Neural cell (in vitro differentiated cells): Measurements from ENCODE around the gene KBTBD12. TPM values are rescaled to one million over a fixed set of nuclear protein-coding genes. Genes with fewer than 3 reads are reported as not detected.

Experiments used
- H2AFZ ChIP-seq: fragments of 200-600, 300-800 bp; sonication (generic), shearing (Covaris generic); 2 replicates; pipeline ENCODE4 v1.6.0; 2014; ENCODE audit warnings: low read depth, mild to moderate bottlenecking, antibody characterized with exemption, low read length, moderate library complexity
- H3F3A ChIP-seq: fragments of 200-600 bp; shearing (Covaris generic); 2 replicates; pipeline ENCODE4 v1.6.1; 2016; ENCODE audit warnings: mild to moderate bottlenecking, moderate library complexity, mixed read lengths, antibody characterized with exemption, low read length; ENCODE audit not compliant: insufficient read depth, poor library complexity, severe bottlenecking
- H3K27ac ChIP-seq: fragments of 200-600, 300-800 bp; sonication (generic), shearing (Covaris generic); 2 replicates; pipeline ENCODE4 v1.5.1; 2014; ENCODE audit warnings: mild to moderate bottlenecking, low read length, moderate library complexity
- H3K27me3 ChIP-seq: fragments of 300-800, 200-600 bp; sonication (generic), shearing (Covaris generic); 2 replicates; pipeline ENCODE4 v1.6.0; 2014; ENCODE audit warnings: mild to moderate bottlenecking, low read depth, low read length, moderate library complexity; ENCODE audit not compliant: insufficient read depth
- H3K36me3 ChIP-seq: fragments of 300-800, 200-600 bp; sonication (generic), shearing (Covaris generic); 2 replicates; pipeline ENCODE4 v1.5.1; 2014; ENCODE audit warnings: mild to moderate bottlenecking, antibody characterized with exemption, low read length, moderate library complexity; ENCODE audit not compliant: insufficient read depth
- H3K4me2 ChIP-seq: fragments of 300-800, 200-600 bp; sonication (generic), shearing (Covaris generic); 2 replicates; pipeline ENCODE4 v1.6.0; 2014; ENCODE audit warnings: mild to moderate bottlenecking, low read length
- H3K4me3 ChIP-seq: fragments of 300-800, 200-600 bp; sonication (generic), shearing (Covaris generic); 2 replicates; pipeline ENCODE4 v1.5.1; 2014; ENCODE audit warnings: mild to moderate bottlenecking, low read length, moderate library complexity
- H3K79me2 ChIP-seq: fragments of 200-600 bp; shearing (Covaris generic); replicated peaks from 2 replicates; pipeline ENCODE4 v1.6.0; 2014; ENCODE audit warnings: mild to moderate bottlenecking, low read length, moderate library complexity; ENCODE audit not compliant: insufficient read depth
- H3K9ac ChIP-seq: fragments of 300-800, 200-600 bp; sonication (generic), shearing (Covaris generic); 2 replicates; pipeline ENCODE4 v1.6.1; 2016; ENCODE audit warnings: mild to moderate bottlenecking, low read length, mixed read lengths
- H3K9me2 ChIP-seq: fragments of 200-600 bp; shearing (Covaris generic); 2 replicates; pipeline ENCODE4 v1.6.1; 2016; ENCODE audit warnings: mild to moderate bottlenecking, low read length, mixed read lengths; ENCODE audit not compliant: insufficient read depth
- H3K9me3 ChIP-seq: fragments of 200-600, 300-800 bp; sonication (generic), shearing (Covaris generic); 2 replicates; pipeline ENCODE4 v1.6.1; 2016; ENCODE audit warnings: mild to moderate bottlenecking, mixed run types, low read length, moderate library complexity, mixed read lengths
- H4K20me1 ChIP-seq: fragments of 200-600 bp; shearing (Covaris generic); 2 replicates; pipeline ENCODE4 v1.6.1; 2016; ENCODE audit warnings: mild to moderate bottlenecking, mixed run types; ENCODE audit not compliant: insufficient read depth
- CTCF ChIP-seq: fragments of 450-650 bp; IDR thresholded peaks from 2 replicates; pipeline ENCODE4 v1.5.1; 2014; ENCODE audit warnings: antibody characterized with exemption, mild to moderate bottlenecking, moderate library complexity; ENCODE audit not compliant: poor library complexity, severe bottlenecking
- EP300 ChIP-seq: fragments of 450-650 bp; conservative IDR thresholded peaks from 2 replicates; pipeline ENCODE4 v1.6.1; 2014; ENCODE audit warnings: antibody characterized with exemption, mild to moderate bottlenecking, moderate library complexity; ENCODE audit not compliant: poor library complexity, severe bottlenecking
- EZH2 ChIP-seq: fragments of 200-600, 300-800 bp; shearing (Covaris generic), sonication (generic); IDR thresholded peaks from 2 replicates; pipeline ENCODE4 v1.6.1; 2014; ENCODE audit warnings: antibody characterized with exemption, low read length, borderline replicate concordance, mild to moderate bottlenecking; ENCODE audit not compliant: insufficient read depth, poor library complexity, severe bottlenecking
- MXI1 ChIP-seq: fragments of 450-650 bp; conservative IDR thresholded peaks from 2 replicates; pipeline ENCODE4 v1.6.1; 2014; ENCODE audit warnings: antibody characterized with exemption, mild to moderate bottlenecking; ENCODE audit not compliant: poor library complexity, severe bottlenecking
- POLR2AphosphoS5 ChIP-seq: IDR thresholded peaks from 2 replicates; pipeline ENCODE4 v1.6.1; 2012
- RAD21 ChIP-seq: fragments of 450-650 bp; conservative IDR thresholded peaks from 2 replicates; pipeline ENCODE4 v1.6.1; 2014; ENCODE audit warnings: antibody characterized with exemption, mild to moderate bottlenecking, moderate library complexity
- REST ChIP-seq: IDR thresholded peaks from 2 replicates; pipeline ENCODE4 v1.6.1; 2012; ENCODE audit warnings: borderline replicate concordance
- SMC3 ChIP-seq: fragments of 450-650 bp; conservative IDR thresholded peaks from 2 replicates; pipeline ENCODE4 v1.6.1; 2014; ENCODE audit warnings: antibody characterized with exemption, mild to moderate bottlenecking, moderate library complexity; ENCODE audit not compliant: poor library complexity
- TAF1 ChIP-seq: IDR thresholded peaks from 2 replicates; pipeline ENCODE4 v1.6.1; 2012; ENCODE audit warnings: low read depth
- polyA plus RNA-seq: library from polyadenylated mRNA; depleted of rRNA; stranded (reverse); fragments of >200 nt; gene quantifications from 2 replicates; pipeline ENCODE4 v1.2.3, GENCODE V29; 2014

KBTBD12 gene
- polyA plus RNA-seq, 1 donor from 2014 or later: not detected

- Histone ChIP-seq H3K9me2 (no peaks in the 10 kb centered on the region), H3K79me2 (no peaks in the 10 kb centered on the region), H4K20me1 (no peaks in the 10 kb centered on the region), H3K4me2 (no peak overlapping the region), H3K27ac (no peak overlapping the region), H2AFZ (no peak overlapping the region), H3K9ac (no peak overlapping the region), H3K4me3 (no peak overlapping the region), H3K36me3 (no peaks in the 10 kb centered on the region), H3K27me3 (no peaks in the 10 kb centered on the region), H3K9me3 (no peaks in the 10 kb centered on the region), H3F3A (no peaks in the 10 kb centered on the region)
- TF ChIP-seq REST: no peak
- no peak for TF ChIP-seq EP300
- no peak for TF ChIP-seq TAF1
- no peak for TF ChIP-seq POLR2AphosphoS5
- TF ChIP-seq EZH2: no peak
- no peak for TF ChIP-seq MXI1
- no peak for TF ChIP-seq SMC3
- TF ChIP-seq RAD21: no peak
- TF ChIP-seq CTCF: no peak
Observed at GRCh38 chr3:127938800-127939199, 23.8 kb downstream of the KBTBD12 start.

- Histone ChIP-seq H3K4me3 (no peak overlapping the region), H3K27me3 (no peaks in the 10 kb centered on the region)
- TF ChIP-seq REST (no peak), MXI1 (no peak), CTCF (no peak), SMC3 (no peak), EP300 (no peak), RAD21 (no peak), EZH2 (no peak), TAF1 (no peak), POLR2AphosphoS5 (no peak)
Observed at GRCh38 chr3:127940116-127940515, 25.1 kb downstream of the KBTBD12 start.

More at GRCh38 chr3:127940116-127940515, 25.1 kb downstream of the KBTBD12 start:
- H3K27ac ChIP-seq: no peak overlapping the region
- H3K9me3 ChIP-seq: no peaks in the 10 kb centered on the region
- H4K20me1 ChIP-seq: no peaks in the 10 kb centered on the region
- H3K79me2 ChIP-seq: no peaks in the 10 kb centered on the region
- no peaks in the 10 kb centered on the region for H3K9me2 ChIP-seq
- H2AFZ ChIP-seq: no peak overlapping the region
- H3K9ac ChIP-seq: no peak overlapping the region
- no peaks in the 10 kb centered on the region for H3F3A ChIP-seq
- H3K36me3 ChIP-seq: no peaks in the 10 kb centered on the region
- H3K4me2 ChIP-seq: no peak overlapping the region
